ENCODE results near the gene CCDC85A. TPM values are rescaled to one million over a fixed set of nuclear protein-coding genes. Genes with fewer than 3 reads are reported as not detected.

CCDC85A gene
- polyA plus RNA-seq, 1 donor (not counting 4 experiments of a cell fraction or from before 2014, with no cell fraction given), result not detected

- TF ChIP-seq, protein P1, sequence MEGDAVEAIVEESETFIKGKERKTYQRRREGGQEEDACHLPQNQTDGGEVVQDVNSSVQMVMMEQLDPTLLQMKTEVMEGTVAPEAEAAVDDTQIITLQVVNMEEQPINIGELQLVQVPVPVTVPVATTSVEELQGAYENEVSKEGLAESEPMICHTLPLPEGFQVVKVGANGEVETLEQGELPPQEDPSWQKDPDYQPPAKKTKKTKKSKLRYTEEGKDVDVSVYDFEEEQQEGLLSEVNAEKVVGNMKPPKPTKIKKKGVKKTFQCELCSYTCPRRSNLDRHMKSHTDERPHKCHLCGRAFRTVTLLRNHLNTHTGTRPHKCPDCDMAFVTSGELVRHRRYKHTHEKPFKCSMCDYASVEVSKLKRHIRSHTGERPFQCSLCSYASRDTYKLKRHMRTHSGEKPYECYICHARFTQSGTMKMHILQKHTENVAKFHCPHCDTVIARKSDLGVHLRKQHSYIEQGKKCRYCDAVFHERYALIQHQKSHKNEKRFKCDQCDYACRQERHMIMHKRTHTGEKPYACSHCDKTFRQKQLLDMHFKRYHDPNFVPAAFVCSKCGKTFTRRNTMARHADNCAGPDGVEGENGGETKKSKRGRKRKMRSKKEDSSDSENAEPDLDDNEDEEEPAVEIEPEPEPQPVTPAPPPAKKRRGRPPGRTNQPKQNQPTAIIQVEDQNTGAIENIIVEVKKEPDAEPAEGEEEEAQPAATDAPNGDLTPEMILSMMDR (optimal IDR thresholded peaks at IDR 0.05 in 1 of 3, IDR thresholded peaks at IDR 0.05 in 1 of 3, conservative IDR thresholded peaks at IDR 0.05 in 1 of 3; ENCODE audit: extremely low read depth in 1 of 3, insufficient read depth in 2 of 3, low read length in 3 of 3), result no peak
- no peak for TF ChIP-seq EZH2 (IDR thresholded peaks at IDR 0.05; ENCODE audit: low read length)
These were observed 85.1 kb downstream of the CCDC85A start for GRCh38 chr2:56268856-56269255.

DNA sequence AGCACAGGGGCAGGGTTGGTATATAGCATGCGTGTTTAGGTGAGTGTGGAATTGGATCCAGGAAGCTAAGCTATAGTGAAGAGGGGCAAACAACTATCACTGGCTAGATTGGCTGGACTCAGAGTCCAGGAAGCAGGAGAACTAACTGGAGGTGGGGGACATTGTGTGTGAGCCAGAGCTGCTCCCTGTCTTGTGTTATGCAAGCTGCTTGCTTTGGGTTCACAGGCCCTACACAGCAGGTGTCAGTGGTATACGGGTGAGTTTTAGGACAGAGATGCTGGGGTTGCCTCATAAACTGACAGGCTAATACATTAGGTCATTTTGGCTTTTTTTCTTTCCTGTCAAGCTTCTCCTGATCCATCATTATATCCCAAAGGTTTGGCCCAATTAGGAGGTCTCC, 87.5 kb downstream of the CCDC85A start:
- H3K4me1 ChIP-seq (ENCODE audit: control insufficient read depth, extremely low read depth, insufficient read depth, low read length), result no peaks in the 10 kb centered on the region

More at GRCh38 chr2:56268856-56269255, 85.1 kb downstream of the CCDC85A start:
- Histone ChIP-seq H3K27ac (ENCODE audit: control insufficient read depth, insufficient read depth, low read length) (no peak overlapping the region), H3K4me1 (ENCODE audit: control insufficient read depth, extremely low read depth, insufficient read depth, low read length) (no peaks in the 10 kb centered on the region), H3K79me2 (ENCODE audit: control insufficient read depth, insufficient read depth, low read length) (no peaks in the 10 kb centered on the region), H3K27me3 (ENCODE audit: control insufficient read depth, extremely low read depth, insufficient read depth, low read length) (no peaks in the 10 kb centered on the region), H3K9me1 (ENCODE audit: control insufficient read depth, extremely low read depth, insufficient read depth, low read length) (no peaks in the 10 kb centered on the region), H3K4me3 (ENCODE audit: control insufficient read depth in 2 of 3, extremely low read depth in 1 of 3, insufficient read depth in 2 of 3, low read depth in 1 of 3, low read length in 3 of 3) (no peak overlapping the region), H3K36me3 (ENCODE audit: control insufficient read depth in 2 of 2, extremely low read depth in 1 of 2, insufficient read depth in 2 of 2, low read length in 2 of 2) (no peaks in the 10 kb centered on the region), H4K20me1 (ENCODE audit: control insufficient read depth, extremely low read depth, insufficient read depth, low read length) (no peaks in the 10 kb centered on the region), H3K4me2 (ENCODE audit: control insufficient read depth, extremely low read depth, insufficient read depth, low read depth, low read length) (no peak overlapping the region), H3K9me3 (ENCODE audit: control insufficient read depth, low read depth, low read length) (no peaks in the 10 kb centered on the region), H2AFZ (ENCODE audit: control insufficient read depth, low read length) (no peak overlapping the region), H3K9ac (ENCODE audit: control insufficient read depth, extremely low read depth, insufficient read depth, low read length) (no peak overlapping the region)
- dilution Hi-C loops (cut with MboI; ENCODE audit: extremely low pct_ligation_motif_present, low sequenced_read_pairs), result no loop called here
- no peak for FAIRE-seq
- DNase-seq (ENCODE audit: low read depth, low spot score), result no peak

More for the DNA sequence above, 87.5 kb downstream of the CCDC85A start:
- H3K27ac ChIP-seq (ENCODE audit: control insufficient read depth, insufficient read depth, low read length), result no peak overlapping the region
- no peaks in the 10 kb centered on the region for H3K79me2 ChIP-seq (ENCODE audit: control insufficient read depth, insufficient read depth, low read length)
- H3K9ac ChIP-seq (ENCODE audit: control insufficient read depth, extremely low read depth, insufficient read depth, low read length), result no peak overlapping the region
- H3K4me2 ChIP-seq (ENCODE audit: control insufficient read depth, extremely low read depth, insufficient read depth, low read depth, low read length), result no peak overlapping the region
- FAIRE-seq (no peak), DNase-seq (ENCODE audit: low read depth, low spot score) (no peak)
- no peak overlapping the region for H2AFZ ChIP-seq (ENCODE audit: control insufficient read depth, low read length)
- no peaks in the 10 kb centered on the region for H3K36me3 ChIP-seq (ENCODE audit: control insufficient read depth in 2 of 2, extremely low read depth in 1 of 2, insufficient read depth in 2 of 2, low read length in 2 of 2)
- no peaks in the 10 kb centered on the region for H3K9me3 ChIP-seq (ENCODE audit: control insufficient read depth, low read depth, low read length)
- no peak overlapping the region for H3K4me3 ChIP-seq (ENCODE audit: control insufficient read depth in 2 of 3, extremely low read depth in 1 of 3, insufficient read depth in 2 of 3, low read depth in 1 of 3, low read length in 3 of 3)
- dilution Hi-C loops (cut with MboI; ENCODE audit: extremely low pct_ligation_motif_present, low sequenced_read_pairs), result no loop called here
- no peaks in the 10 kb centered on the region for H3K9me1 ChIP-seq (ENCODE audit: control insufficient read depth, extremely low read depth, insufficient read depth, low read length)
- H4K20me1 ChIP-seq (ENCODE audit: control insufficient read depth, extremely low read depth, insufficient read depth, low read length), result no peaks in the 10 kb centered on the region
- no peak for TF ChIP-seq EZH2 (IDR thresholded peaks at IDR 0.05; ENCODE audit: low read length)
- TF ChIP-seq, protein P1 (optimal IDR thresholded peaks at IDR 0.05 in 1 of 3, IDR thresholded peaks at IDR 0.05 in 1 of 3, conservative IDR thresholded peaks at IDR 0.05 in 1 of 3; ENCODE audit: extremely low read depth in 1 of 3, insufficient read depth in 2 of 3, low read length in 3 of 3), result no peak
- no peaks in the 10 kb centered on the region for H3K27me3 ChIP-seq (ENCODE audit: control insufficient read depth, extremely low read depth, insufficient read depth, low read length)

All from keratinocyte (primary cell).